Right lobe of liver (tissue), 4 donors: Measurements from ENCODE around the gene TLCD3B.

Experiments
- POLR2A ChIP-seq: fragments of 450-650 bp; IDR thresholded peaks from one replicate; pipeline ENCODE4 v1.6.1; 2017; ENCODE audit warnings: antibody characterized with exemption, mild to moderate bottlenecking
- TF ChIP-seq, protein P1 (sequence below), 4 donors: fragments of 200-600 bp in 3 of 4; fragments of 450-650 bp in 1 of 4; IDR thresholded peaks; one replicate each; pipeline versions ENCODE4 v1.5.1 to v1.8.0; 2016 to 2022; ENCODE audit warnings: antibody characterized with exemption in 4 of 4, mild to moderate bottlenecking in 2 of 4
- donor health status: DM: no; HTN: no; CAD: no.
- donor health status: DM: no; HTN: no; CAD: no.
- donor health status: DM: no; HTN: yes; CAD: no.

DNA sequence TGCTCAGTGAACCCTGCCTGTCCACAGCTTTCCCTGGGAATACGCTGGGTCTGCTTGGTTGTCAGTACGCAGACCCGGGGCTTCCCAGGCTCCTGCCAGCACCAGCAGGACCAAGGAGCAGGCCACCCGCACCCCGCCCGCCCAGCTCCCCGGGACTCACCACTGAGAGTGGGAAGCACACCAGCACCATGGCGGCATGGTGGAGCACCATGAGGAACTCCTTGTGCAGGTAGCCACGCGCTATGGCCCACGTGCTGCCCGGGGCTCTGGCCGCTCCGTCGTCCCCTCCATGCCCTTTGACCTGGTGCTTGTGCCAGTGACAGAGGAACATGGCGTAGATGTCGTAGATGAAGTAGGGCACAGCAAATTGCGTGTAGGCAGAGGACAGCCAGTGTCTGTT, 4.6 kb downstream of the TLCD3B start:
- TF ChIP-seq, protein P1, sequence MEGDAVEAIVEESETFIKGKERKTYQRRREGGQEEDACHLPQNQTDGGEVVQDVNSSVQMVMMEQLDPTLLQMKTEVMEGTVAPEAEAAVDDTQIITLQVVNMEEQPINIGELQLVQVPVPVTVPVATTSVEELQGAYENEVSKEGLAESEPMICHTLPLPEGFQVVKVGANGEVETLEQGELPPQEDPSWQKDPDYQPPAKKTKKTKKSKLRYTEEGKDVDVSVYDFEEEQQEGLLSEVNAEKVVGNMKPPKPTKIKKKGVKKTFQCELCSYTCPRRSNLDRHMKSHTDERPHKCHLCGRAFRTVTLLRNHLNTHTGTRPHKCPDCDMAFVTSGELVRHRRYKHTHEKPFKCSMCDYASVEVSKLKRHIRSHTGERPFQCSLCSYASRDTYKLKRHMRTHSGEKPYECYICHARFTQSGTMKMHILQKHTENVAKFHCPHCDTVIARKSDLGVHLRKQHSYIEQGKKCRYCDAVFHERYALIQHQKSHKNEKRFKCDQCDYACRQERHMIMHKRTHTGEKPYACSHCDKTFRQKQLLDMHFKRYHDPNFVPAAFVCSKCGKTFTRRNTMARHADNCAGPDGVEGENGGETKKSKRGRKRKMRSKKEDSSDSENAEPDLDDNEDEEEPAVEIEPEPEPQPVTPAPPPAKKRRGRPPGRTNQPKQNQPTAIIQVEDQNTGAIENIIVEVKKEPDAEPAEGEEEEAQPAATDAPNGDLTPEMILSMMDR (IDR thresholded peaks at IDR 0.05) = no peak
- no peak for TF ChIP-seq POLR2A
